HG02840 (cell line): ENCODE results near the gene SSR3.

ENCODE experiments used
- ATAC-seq: cut with Tn5 transposase; IDR thresholded peaks from one replicate; pipeline ENCODE4 v1.9.1; 2021; ENCODE audit warnings: mild to moderate bottlenecking, moderate library complexity, moderate number of reproducible peaks; ENCODE audit not compliant: unreplicated experiment, low FRiP score

SSR3 gene

GRCh38 chr3:156495816-156496215 lies 59.1 kb downstream of the SSR3 start:
- ATAC-seq = no peak

DNA sequence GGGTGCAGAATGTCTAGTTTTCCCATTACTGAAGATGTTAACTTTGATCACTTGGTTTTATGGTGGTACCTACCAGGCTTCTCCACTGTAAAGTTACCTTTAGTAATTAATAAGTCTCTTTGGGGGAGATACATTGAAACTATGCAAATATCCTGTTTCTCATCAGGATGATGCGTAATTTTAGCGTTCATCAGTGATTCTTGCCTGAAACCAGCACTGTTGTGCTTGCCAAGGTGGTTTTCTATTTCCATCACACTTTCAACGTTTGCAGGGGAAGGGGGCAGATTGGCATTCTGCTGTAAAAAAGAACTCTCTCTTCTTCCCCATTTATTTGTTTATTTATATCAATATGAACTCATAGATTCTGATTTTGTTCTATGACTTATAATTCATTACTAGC lies 61.0 kb downstream of the SSR3 start:
- no peak for ATAC-seq

GRCh38 chr3:156492801-156493261 lies 62.1 kb downstream of the SSR3 start:
- no peak for ATAC-seq

DNA sequence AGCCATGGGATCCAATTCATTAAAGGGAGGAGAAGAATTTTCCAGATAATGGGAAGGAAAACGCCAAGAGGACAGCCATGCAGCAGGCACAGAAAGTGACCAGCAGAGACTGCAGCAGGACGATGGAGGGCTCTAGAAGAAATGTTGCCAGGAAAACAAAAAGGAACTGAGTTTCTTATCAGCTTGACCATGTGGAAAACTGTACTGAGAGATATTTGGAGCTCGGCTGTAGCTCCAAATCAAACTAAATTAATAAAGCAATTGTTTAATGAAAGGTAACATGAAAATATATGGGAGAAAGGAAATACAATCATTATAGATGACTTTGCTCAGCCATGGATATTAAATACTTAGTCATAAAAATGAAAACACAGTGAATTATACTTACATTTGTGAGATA lies 63.7 kb downstream of the SSR3 start:
- no peak for ATAC-seq
